22Rv1 (cell line): ENCODE data around the gene PAPOLB.

Source experiments
- CTCF ChIP-seq: fragments of 450-650 bp; IDR thresholded peaks from 2 replicates; pipeline ENCODE4 v1.5.1; 2017; ENCODE audit warnings: mild to moderate bottlenecking
- ZFX ChIP-seq: fragments of 450-650 bp; IDR thresholded peaks from 2 replicates; pipeline ENCODE4 v1.6.1; 2017; ENCODE audit warnings: antibody characterized with exemption, borderline replicate concordance

GRCh38 chr7:4837041-4837802 lies 24.6 kb downstream of the PAPOLB start:
- TF ChIP-seq CTCF (no peak), ZFX (no peak)
